Neural progenitor cell (in vitro differentiated cells): ENCODE results near the gene ZC3H10. TPM values are rescaled to one million over a fixed set of nuclear protein-coding genes. Genes with fewer than 3 reads are reported as not detected.

Experiments used
- DNase-seq: peaks from one replicate; pipeline ENCODE4 v3.0.0-alpha.2; 2016; ENCODE audit warnings: low spot score
- H2AFZ ChIP-seq: fragments of 200-600 bp; sonication (generic); replicated peaks from 2 replicates; pipeline ENCODE4 v1.6.1; 2016; ENCODE audit warnings: antibody characterized with exemption
- H3F3A ChIP-seq: fragments of 200-600 bp; sonication (generic); 2 replicates; pipeline ENCODE4 v1.6.1; 2016; ENCODE audit warnings: antibody characterized with exemption, low read depth
- H3K27ac ChIP-seq: fragments of 200-600 bp; sonication (generic); 2 replicates; pipeline ENCODE4 v1.5.1; 2016; ENCODE audit warnings: mild to moderate bottlenecking
- H3K27me3 ChIP-seq: fragments of 200-600 bp; sonication (generic); 2 replicates; pipeline ENCODE4 v1.6.1; 2016; ENCODE audit warnings: mild to moderate bottlenecking, moderate library complexity
- H3K36me3 ChIP-seq: fragments of 200-600 bp; sonication (generic); 2 replicates; pipeline ENCODE4 v1.5.1; 2016
- H3K4me1 ChIP-seq: fragments of 200-600 bp; sonication (generic); 2 replicates; pipeline ENCODE4 v1.6.1; 2016; ENCODE audit warnings: mixed run types
- H3K4me2 ChIP-seq: fragments of 200-600 bp; sonication (generic); 2 replicates; pipeline ENCODE4 v1.6.1; 2016
- H3K4me3 ChIP-seq: fragments of 200-600 bp; sonication (generic); 2 replicates; pipeline ENCODE4 v1.5.1; 2016
- H3K79me2 ChIP-seq: fragments of 200-600 bp; sonication (generic); 2 replicates; pipeline ENCODE4 v1.6.1; 2016; ENCODE audit warnings: low read depth
- H3K9ac ChIP-seq: fragments of 200-600 bp; sonication (generic); 2 replicates; pipeline ENCODE4 v1.6.1; 2016
- H3K9me3 ChIP-seq: fragments of 200-600 bp; sonication (generic); 2 replicates; pipeline ENCODE4 v1.5.1; 2016; ENCODE audit warnings: low read depth
- H4K20me1 ChIP-seq: fragments of 200-600 bp; sonication (generic); 2 replicates; pipeline ENCODE4 v1.6.1; 2016; ENCODE audit warnings: low read depth
- H3K27ac Mint-ChIP-seq: 3 replicates; pipeline ENCODE4 v1.8.0; 2021; ENCODE audit warnings: mixed read lengths
- H3K27me3 Mint-ChIP-seq: 2 replicates; pipeline ENCODE4 v1.8.0; 2022; ENCODE audit warnings: low read depth, mild to moderate bottlenecking, inconsistent platforms, moderate library complexity, mixed read lengths; ENCODE audit not compliant: insufficient read depth
- H3K36me3 Mint-ChIP-seq: 3 replicates; pipeline ENCODE4 v1.8.0; 2021; ENCODE audit warnings: mixed read lengths
- H3K4me1 Mint-ChIP-seq: 3 replicates; pipeline ENCODE4 v1.8.0; 2021; ENCODE audit warnings: mixed read lengths
- H3K4me3 Mint-ChIP-seq: 3 replicates; pipeline ENCODE4 v1.8.0; 2021; ENCODE audit warnings: mild to moderate bottlenecking, moderate library complexity, mixed read lengths
- H3K9me3 Mint-ChIP-seq: 3 replicates; pipeline ENCODE4 v1.8.0; 2020; ENCODE audit warnings: mixed read lengths
- EZH2 ChIP-seq: fragments of 200-600 bp; sonication (generic); IDR thresholded peaks from 2 replicates; pipeline ENCODE4 v1.6.1; 2017; ENCODE audit warnings: antibody characterized with exemption, mild to moderate bottlenecking, moderate library complexity
- EZH2phosphoT487 ChIP-seq: fragments of 200-600 bp; sonication (generic); IDR thresholded peaks from 2 replicates; pipeline ENCODE4 v1.6.1; 2017; ENCODE audit warnings: antibody characterized with exemption
- total RNA-seq: library from RNA; depleted of rRNA; stranded (reverse); fragments of >200 nt; gene quantifications from 2 replicates; pipeline ENCODE4 v1.2.3, GENCODE V29; 2015; ENCODE audit warnings: low replicate concordance
- TF ChIP-seq, protein P1 (sequence below): fragments of 200-600 bp; sonication (generic); IDR thresholded peaks from 2 replicates; pipeline ENCODE4 v1.5.1; 2017; ENCODE audit warnings: antibody characterized with exemption, mild to moderate bottlenecking

The ZC3H10 gene
- total RNA-seq, 1 donor from 2014 or later = 10.8 TPM

DNA sequence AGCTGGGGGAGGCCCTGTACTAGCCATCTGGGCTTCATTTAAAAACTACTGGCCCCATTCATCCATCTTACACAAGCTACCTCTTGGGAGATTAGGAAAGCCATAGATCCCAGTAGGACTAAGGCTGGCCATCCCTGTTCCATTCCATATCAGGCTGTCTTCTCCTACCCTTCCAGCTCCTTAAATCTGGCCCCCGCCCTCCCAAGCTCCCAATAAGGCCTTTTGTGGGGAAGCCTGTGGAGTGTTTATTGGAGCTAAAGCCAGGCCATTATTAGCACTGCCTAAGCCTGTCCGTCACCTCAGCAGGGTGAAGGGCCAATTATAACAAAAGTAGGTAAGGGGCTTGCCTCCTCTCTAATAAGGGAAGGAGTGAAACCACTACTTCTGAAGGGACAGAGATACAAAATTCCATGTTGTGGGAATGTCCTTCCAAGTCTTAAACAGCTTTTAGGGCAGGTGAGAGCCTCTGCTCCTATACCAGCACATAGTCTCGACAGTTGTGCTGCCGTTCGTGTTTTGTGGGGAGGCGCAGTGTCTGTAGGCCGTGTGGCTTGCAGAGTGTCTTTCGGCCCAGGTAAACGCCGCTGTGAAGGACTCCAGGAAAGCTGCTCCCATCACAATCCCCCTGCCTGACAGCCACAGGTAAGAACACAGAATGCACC is 43.8 kb downstream of the ZC3H10 start:
- Histone ChIP-seq H3K79me2 (peaks cover 30% of the 10 kb centered on the region), H3K27me3 (no peaks in the 10 kb centered on the region), H3K36me3 (peaks cover 4% of the 10 kb centered on the region), H3K9me3 (no peaks in the 10 kb centered on the region), H3K4me2 (peak overlapping the region; percentile 90), H3K27ac (peak overlapping the region; percentile 77), H2AFZ (no peak overlapping the region), H3K4me3 (peak overlapping the region; percentile 18), H3F3A (peaks cover 85% of the 10 kb centered on the region), H3K9ac (no peak overlapping the region), H4K20me1 (peaks cover 68% of the 10 kb centered on the region), H3K4me1 (peaks cover 49% of the 10 kb centered on the region)
- H3K36me3 Mint-ChIP-seq = peaks cover 56% of the 10 kb centered on the region
- peak overlapping the region; percentile 99 for H3K4me3 Mint-ChIP-seq
- peaks cover 30% of the 10 kb centered on the region for H3K27me3 Mint-ChIP-seq
- no peak for TF ChIP-seq EZH2phosphoT487
- TF ChIP-seq, protein P1, sequence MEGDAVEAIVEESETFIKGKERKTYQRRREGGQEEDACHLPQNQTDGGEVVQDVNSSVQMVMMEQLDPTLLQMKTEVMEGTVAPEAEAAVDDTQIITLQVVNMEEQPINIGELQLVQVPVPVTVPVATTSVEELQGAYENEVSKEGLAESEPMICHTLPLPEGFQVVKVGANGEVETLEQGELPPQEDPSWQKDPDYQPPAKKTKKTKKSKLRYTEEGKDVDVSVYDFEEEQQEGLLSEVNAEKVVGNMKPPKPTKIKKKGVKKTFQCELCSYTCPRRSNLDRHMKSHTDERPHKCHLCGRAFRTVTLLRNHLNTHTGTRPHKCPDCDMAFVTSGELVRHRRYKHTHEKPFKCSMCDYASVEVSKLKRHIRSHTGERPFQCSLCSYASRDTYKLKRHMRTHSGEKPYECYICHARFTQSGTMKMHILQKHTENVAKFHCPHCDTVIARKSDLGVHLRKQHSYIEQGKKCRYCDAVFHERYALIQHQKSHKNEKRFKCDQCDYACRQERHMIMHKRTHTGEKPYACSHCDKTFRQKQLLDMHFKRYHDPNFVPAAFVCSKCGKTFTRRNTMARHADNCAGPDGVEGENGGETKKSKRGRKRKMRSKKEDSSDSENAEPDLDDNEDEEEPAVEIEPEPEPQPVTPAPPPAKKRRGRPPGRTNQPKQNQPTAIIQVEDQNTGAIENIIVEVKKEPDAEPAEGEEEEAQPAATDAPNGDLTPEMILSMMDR = no peak
- TF ChIP-seq EZH2 = no peak
- H3K27ac Mint-ChIP-seq = peak overlapping the region; percentile 87
- H3K9me3 Mint-ChIP-seq = no peaks in the 10 kb centered on the region
- H3K4me1 Mint-ChIP-seq = peaks cover 60% of the 10 kb centered on the region
- DNase-seq = peak; percentile 68

DNA sequence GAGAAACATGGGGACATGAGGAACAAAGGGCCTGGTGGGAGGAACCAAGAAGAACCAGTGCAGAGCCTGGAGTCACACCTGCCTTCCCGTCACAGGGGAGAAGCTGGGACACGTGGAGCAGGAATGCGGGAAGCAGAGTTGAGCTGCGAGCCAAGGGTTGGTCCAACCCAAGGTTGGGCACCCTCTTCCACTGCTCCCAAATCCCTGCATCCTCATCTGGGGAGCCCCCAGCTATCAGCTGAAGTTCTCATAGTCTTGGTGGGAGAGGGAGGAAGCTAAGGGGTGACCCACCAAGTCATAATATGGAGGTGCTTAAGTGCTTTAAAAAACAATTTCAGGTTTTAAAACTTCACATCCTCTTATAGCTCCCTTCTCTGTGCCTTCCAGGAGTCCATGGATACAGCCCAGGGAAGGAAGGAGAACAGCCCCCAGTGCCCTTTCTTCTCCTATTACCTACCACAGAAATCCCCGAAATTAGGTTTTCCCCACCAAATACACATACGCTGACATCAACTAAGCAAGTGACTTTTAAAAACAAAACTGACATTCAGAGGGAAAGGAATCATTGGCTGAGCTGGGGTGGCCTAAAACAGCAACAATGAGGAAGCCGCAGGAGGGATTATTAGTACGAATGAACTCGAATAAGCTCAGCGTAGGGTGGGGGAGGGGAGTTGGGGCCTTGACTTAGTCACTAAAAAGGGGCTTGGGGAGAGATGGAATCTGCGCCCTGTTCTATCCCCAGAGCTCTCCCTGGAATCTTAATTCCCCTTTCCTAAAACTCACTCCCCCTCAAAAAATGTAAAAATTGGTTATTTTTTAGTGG is 44.6 kb downstream of the ZC3H10 start:
- peak overlapping the region; percentile 90 for H3K4me2 ChIP-seq
- H3K4me3 Mint-ChIP-seq = peak overlapping the region; percentile 60
- H3K79me2 ChIP-seq = peaks cover 30% of the 10 kb centered on the region
- peak; percentile 29 for DNase-seq
- peaks cover 68% of the 10 kb centered on the region for H4K20me1 ChIP-seq
- H3K36me3 ChIP-seq = peaks cover 4% of the 10 kb centered on the region
- no peak for TF ChIP-seq EZH2phosphoT487
- no peak for TF ChIP-seq EZH2
- TF ChIP-seq, protein P1 = no peak
- H3F3A ChIP-seq = peaks cover 80% of the 10 kb centered on the region
- H3K4me1 ChIP-seq = peaks cover 45% of the 10 kb centered on the region
- no peak overlapping the region for H2AFZ ChIP-seq
- H3K27ac ChIP-seq = peak overlapping the region; percentile 77
- peaks cover 58% of the 10 kb centered on the region for H3K36me3 Mint-ChIP-seq
- no peak overlapping the region for H3K9ac ChIP-seq
- peaks cover 52% of the 10 kb centered on the region for H3K4me1 Mint-ChIP-seq
- H3K27me3 ChIP-seq = no peaks in the 10 kb centered on the region
- no peaks in the 10 kb centered on the region for H3K9me3 ChIP-seq
- H3K27me3 Mint-ChIP-seq = peaks cover 26% of the 10 kb centered on the region
- H3K9me3 Mint-ChIP-seq = no peaks in the 10 kb centered on the region
- H3K27ac Mint-ChIP-seq = peak overlapping the region; percentile 46
- H3K4me3 ChIP-seq = no peak overlapping the region

DNA sequence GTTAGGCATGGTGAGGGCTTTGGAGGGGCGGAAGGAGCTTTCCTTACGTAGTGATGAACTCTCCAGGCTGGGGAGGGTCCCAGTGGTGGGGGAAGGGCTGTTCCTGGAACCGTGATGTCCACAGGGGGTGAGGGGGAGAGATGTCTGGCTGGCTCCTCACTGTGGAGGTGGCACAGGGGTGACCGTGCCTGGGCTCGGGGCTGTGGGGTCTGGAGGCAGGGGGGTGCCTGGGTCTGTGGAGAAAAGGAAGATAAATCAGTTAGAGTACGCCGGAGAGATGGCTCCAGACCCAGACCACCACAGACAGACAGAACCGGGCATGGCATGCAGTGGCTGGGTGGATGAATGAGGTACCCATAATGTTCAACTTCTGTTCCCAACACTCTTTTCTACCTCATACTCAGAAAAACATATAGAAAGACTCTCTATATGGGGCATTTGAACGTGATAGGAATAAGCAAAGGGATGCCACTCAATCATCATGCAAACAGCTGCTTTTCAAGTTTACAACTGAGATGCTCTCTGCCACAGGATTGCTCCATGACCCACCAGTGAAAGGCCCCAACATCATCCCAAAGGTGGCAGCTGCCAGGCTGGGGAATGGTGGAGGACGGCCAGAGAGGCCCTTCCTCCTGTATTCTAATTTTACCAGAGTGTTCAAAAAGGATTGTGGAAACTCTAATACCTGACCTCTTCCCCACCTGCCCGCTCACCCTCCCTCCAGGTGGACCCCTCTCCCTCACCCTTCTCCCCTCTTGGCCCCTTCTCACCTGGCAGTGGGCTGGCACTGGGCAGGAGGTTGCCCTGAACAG is 45.7 kb downstream of the ZC3H10 start:
- DNase-seq = no peak
- H3K4me1 ChIP-seq = peaks cover 45% of the 10 kb centered on the region
- H3K4me1 Mint-ChIP-seq = peaks cover 51% of the 10 kb centered on the region
- no peak overlapping the region for H3K27ac Mint-ChIP-seq
- H3F3A ChIP-seq = peaks cover 72% of the 10 kb centered on the region
- H3K27me3 ChIP-seq = no peaks in the 10 kb centered on the region
- peak overlapping the region; percentile 90 for H3K4me2 ChIP-seq
- H3K36me3 Mint-ChIP-seq = peaks cover 63% of the 10 kb centered on the region
- peaks cover 24% of the 10 kb centered on the region for H3K79me2 ChIP-seq
- H2AFZ ChIP-seq = no peak overlapping the region
- TF ChIP-seq, protein P1 = no peak
- TF ChIP-seq EZH2phosphoT487 (no peak), EZH2 (no peak)
- H3K9me3 Mint-ChIP-seq = no peaks in the 10 kb centered on the region
- H4K20me1 ChIP-seq = peaks cover 65% of the 10 kb centered on the region
- H3K36me3 ChIP-seq = peaks cover 4% of the 10 kb centered on the region
- H3K27me3 Mint-ChIP-seq = peaks cover 20% of the 10 kb centered on the region
- H3K27ac ChIP-seq = peak overlapping the region; percentile 20
- peak overlapping the region; percentile 41 for H3K4me3 Mint-ChIP-seq
- no peak overlapping the region for H3K4me3 ChIP-seq
- no peaks in the 10 kb centered on the region for H3K9me3 ChIP-seq
- H3K9ac ChIP-seq = no peak overlapping the region
